Measurements from ENCODE around the gene USP7. TPM values are rescaled to one million over a fixed set of nuclear protein-coding genes. Genes with fewer than 3 reads are reported as not detected.

Gene USP7
- total RNA-seq, 2 donors from 2014 or later = 114 to 140 TPM

GRCh38 chr16:9004183-9004582 is 40.5 kb upstream of the USP7 start:
- H3K9ac ChIP-seq (ENCODE audit: extremely low read depth, low read length, poor library complexity, severe bottlenecking) = no peak overlapping the region
- H3K27ac Mint-ChIP-seq = no peak overlapping the region
- 88 to 92% methylated on average over 1 to 3 of the region's 4 CpGs for WGBS, 2 experiments (ENCODE audit: insufficient coverage in 1 of 2, insufficient read length in 1 of 2)
- H3K4me3 ChIP-seq (ENCODE audit: low read length) = no peak overlapping the region
- peaks cover 3% of the 10 kb centered on the region for H3K4me1 ChIP-seq (ENCODE audit: control insufficient read depth, insufficient read depth, low read length)
- H3K9me3 Mint-ChIP-seq = no peaks in the 10 kb centered on the region
- no peak overlapping the region for H3K27ac ChIP-seq (ENCODE audit: low read depth, low read length)
- no peaks in the 10 kb centered on the region for H3K4me1 Mint-ChIP-seq
- DNase-seq = no peak
- no peaks in the 10 kb centered on the region for H3K27me3 ChIP-seq (ENCODE audit: control insufficient read depth, insufficient read depth, low read length, poor library complexity, severe bottlenecking)
- H3K9me3 ChIP-seq (ENCODE audit: control insufficient read depth, low read length) = no peaks in the 10 kb centered on the region
- TF ChIP-seq CTCF (conservative IDR thresholded peaks at IDR 0.05) = no peak
- H3K36me3 ChIP-seq (ENCODE audit: control insufficient read depth, insufficient read depth, low read length) = no peaks in the 10 kb centered on the region
- no peak overlapping the region for H3K4me3 Mint-ChIP-seq
- H3K27me3 Mint-ChIP-seq (ENCODE audit: insufficient read depth) = peaks cover 7% of the 10 kb centered on the region
- no peaks in the 10 kb centered on the region for H3K36me3 Mint-ChIP-seq (ENCODE audit: low read depth)

GRCh38 chr16:9003763-9004162 is 40.1 kb upstream of the USP7 start:
- Histone ChIP-seq H3K36me3 (ENCODE audit: control insufficient read depth, insufficient read depth, low read length) (no peaks in the 10 kb centered on the region), H3K27me3 (ENCODE audit: control insufficient read depth, insufficient read depth, low read length, poor library complexity, severe bottlenecking) (no peaks in the 10 kb centered on the region), H3K4me3 (ENCODE audit: low read length) (no peak overlapping the region), H3K4me1 (ENCODE audit: control insufficient read depth, insufficient read depth, low read length) (peaks cover 3% of the 10 kb centered on the region), H3K27ac (ENCODE audit: low read depth, low read length) (no peak overlapping the region), H3K9me3 (ENCODE audit: control insufficient read depth, low read length) (no peaks in the 10 kb centered on the region), H3K9ac (ENCODE audit: extremely low read depth, low read length, poor library complexity, severe bottlenecking) (no peak overlapping the region)
- DNase-seq = no peak
- WGBS, 2 experiments (ENCODE audit: insufficient coverage in 1 of 2, insufficient read length in 1 of 2) = 80 to 85% methylated on average over 1 to 3 of the region's 3 CpGs
- H3K27me3 Mint-ChIP-seq (ENCODE audit: insufficient read depth) = peaks cover 5% of the 10 kb centered on the region
- no peak overlapping the region for H3K27ac Mint-ChIP-seq
- no peak overlapping the region for H3K4me3 Mint-ChIP-seq
- H3K9me3 Mint-ChIP-seq = no peaks in the 10 kb centered on the region
- no peaks in the 10 kb centered on the region for H3K36me3 Mint-ChIP-seq (ENCODE audit: low read depth)
- TF ChIP-seq CTCF (conservative IDR thresholded peaks at IDR 0.05) = no peak
- H3K4me1 Mint-ChIP-seq = no peaks in the 10 kb centered on the region

- Histone ChIP-seq H3K27ac (ENCODE audit: low read depth, low read length) (no peak overlapping the region), H3K27me3 (ENCODE audit: control insufficient read depth, insufficient read depth, low read length, poor library complexity, severe bottlenecking) (no peaks in the 10 kb centered on the region), H3K9me3 (ENCODE audit: control insufficient read depth, low read length) (no peaks in the 10 kb centered on the region), H3K4me3 (ENCODE audit: low read length) (no peak overlapping the region), H3K9ac (ENCODE audit: extremely low read depth, low read length, poor library complexity, severe bottlenecking) (no peak overlapping the region), H3K4me1 (ENCODE audit: control insufficient read depth, insufficient read depth, low read length) (no peaks in the 10 kb centered on the region), H3K36me3 (ENCODE audit: control insufficient read depth, insufficient read depth, low read length) (no peaks in the 10 kb centered on the region)
- Mint-ChIP-seq H3K27ac (no peak overlapping the region), H3K4me1 (no peaks in the 10 kb centered on the region), H3K36me3 (ENCODE audit: low read depth) (no peaks in the 10 kb centered on the region), H3K4me3 (no peak overlapping the region), H3K9me3 (no peaks in the 10 kb centered on the region), H3K27me3 (ENCODE audit: insufficient read depth) (peaks cover 5% of the 10 kb centered on the region)
- TF ChIP-seq CTCF (conservative IDR thresholded peaks at IDR 0.05) = no peak
- 94% methylated on average over 5 of the region's 5 CpGs; no CpG with 5 or more reads in 1 of the 2 experiments for WGBS, 2 experiments (ENCODE audit: insufficient coverage in 1 of 2, insufficient read length in 1 of 2)
- no peak for DNase-seq
Observed at GRCh38 chr16:9003322-9003721, 39.6 kb upstream of the USP7 start.
